SU-DHL-6 (cell line): ENCODE measurements around the gene LARGE2.

Experiments used
- EZH2phosphoT487 ChIP-seq: fragments of 200-600 bp; sonication (generic), shearing (Covaris generic); conservative IDR thresholded peaks from 2 replicates; pipeline ENCODE4 v1.6.1; 2018; ENCODE audit warnings: mild to moderate bottlenecking, antibody characterized with exemption, low read length, moderate library complexity, mixed read lengths
- TF ChIP-seq, protein P1 (sequence below): fragments of 200-600 bp; sonication (generic); IDR thresholded peaks from one replicate; pipeline ENCODE4 v1.5.1; 2017; ENCODE audit warnings: antibody characterized with exemption, mild to moderate bottlenecking, low read length, moderate library complexity; ENCODE audit not compliant: insufficient read depth, poor library complexity, severe bottlenecking

DNA sequence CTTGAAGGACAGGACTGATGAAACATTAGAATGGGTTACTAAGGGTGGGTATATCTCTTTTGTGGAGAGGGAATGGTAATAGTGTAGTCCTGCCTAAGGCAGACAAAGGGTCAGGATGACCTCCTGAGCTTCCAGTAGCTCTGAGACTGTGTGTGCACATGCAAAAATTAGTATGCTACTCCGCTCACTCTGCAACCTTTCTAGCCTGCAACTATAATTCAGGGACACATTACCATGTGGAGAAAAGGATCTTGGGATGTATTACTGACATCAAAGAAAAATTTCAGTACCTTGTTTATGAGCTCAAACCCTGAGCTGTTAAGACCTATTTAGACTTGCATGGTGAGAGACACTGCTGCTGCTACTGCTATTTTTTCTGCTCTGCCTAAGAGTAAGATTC is 25.4 kb downstream of the LARGE2 start:
- TF ChIP-seq, protein P1, sequence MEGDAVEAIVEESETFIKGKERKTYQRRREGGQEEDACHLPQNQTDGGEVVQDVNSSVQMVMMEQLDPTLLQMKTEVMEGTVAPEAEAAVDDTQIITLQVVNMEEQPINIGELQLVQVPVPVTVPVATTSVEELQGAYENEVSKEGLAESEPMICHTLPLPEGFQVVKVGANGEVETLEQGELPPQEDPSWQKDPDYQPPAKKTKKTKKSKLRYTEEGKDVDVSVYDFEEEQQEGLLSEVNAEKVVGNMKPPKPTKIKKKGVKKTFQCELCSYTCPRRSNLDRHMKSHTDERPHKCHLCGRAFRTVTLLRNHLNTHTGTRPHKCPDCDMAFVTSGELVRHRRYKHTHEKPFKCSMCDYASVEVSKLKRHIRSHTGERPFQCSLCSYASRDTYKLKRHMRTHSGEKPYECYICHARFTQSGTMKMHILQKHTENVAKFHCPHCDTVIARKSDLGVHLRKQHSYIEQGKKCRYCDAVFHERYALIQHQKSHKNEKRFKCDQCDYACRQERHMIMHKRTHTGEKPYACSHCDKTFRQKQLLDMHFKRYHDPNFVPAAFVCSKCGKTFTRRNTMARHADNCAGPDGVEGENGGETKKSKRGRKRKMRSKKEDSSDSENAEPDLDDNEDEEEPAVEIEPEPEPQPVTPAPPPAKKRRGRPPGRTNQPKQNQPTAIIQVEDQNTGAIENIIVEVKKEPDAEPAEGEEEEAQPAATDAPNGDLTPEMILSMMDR, result no peak
- no peak for TF ChIP-seq EZH2phosphoT487
